Panc1 (cell line): ENCODE data around the gene WDR49.

Experiments
- CTCF ChIP-seq: fragments of 450-650 bp; IDR thresholded peaks from 2 replicates; pipeline ENCODE4 v1.5.1; 2017; ENCODE audit warnings: mild to moderate bottlenecking
- POLR2AphosphoS5 ChIP-seq: IDR thresholded peaks from 2 replicates; pipeline ENCODE4 v1.6.1; 2012; ENCODE audit warnings: mild to moderate bottlenecking, low read depth, low read length, moderate library complexity
- REST ChIP-seq, 2 experiments: IDR thresholded peaks; 2 replicates each; pipeline ENCODE4 v1.6.1; 2011 to 2012; ENCODE audit warnings: low read depth in 2 of 2, control low read depth in 1 of 2, low read length in 1 of 2, mild to moderate bottlenecking in 1 of 2, moderate library complexity in 1 of 2; ENCODE audit not compliant: insufficient read depth in 1 of 2
- TCF7L2 ChIP-seq: IDR thresholded peaks from 2 replicates; pipeline ENCODE4 v1.6.1; 2011; ENCODE audit warnings: mild to moderate bottlenecking, low read depth, low read length, inconsistent platforms

- TF ChIP-seq CTCF (no peak), REST (IDR thresholded peaks at IDR 0.05; ENCODE audit: insufficient read depth in 1 of 2, low read depth in 2 of 2, low read length in 1 of 2) (no peak), TCF7L2 (no peak), POLR2AphosphoS5 (no peak)
These were observed 46.3 kb upstream of the WDR49 start for GRCh38 chr3:167700046-167700445.
